SK-N-SH (cell line): ENCODE data around the gene CPN2.

Source experiments
- CHD2 ChIP-seq: fragments of 150-350 bp; IDR thresholded peaks from 2 replicates; pipeline ENCODE4 v1.6.1; 2018; ENCODE audit warnings: low read length; ENCODE audit not compliant: partially characterized antibody
- CTCF ChIP-seq: fragments of 200-600 bp; sonication (generic); IDR thresholded peaks from 2 replicates; pipeline ENCODE4 v1.6.1; 2017; ENCODE audit warnings: antibody characterized with exemption, mild to moderate bottlenecking, moderate library complexity
- GABPA ChIP-seq: IDR thresholded peaks from 2 replicates; pipeline ENCODE4 v1.4.0; 2012; ENCODE audit warnings: low read depth, mild to moderate bottlenecking
- MAX ChIP-seq: IDR thresholded peaks from 2 replicates; pipeline ENCODE4 v1.4.0; 2012; ENCODE audit warnings: low read depth
- NFIC ChIP-seq: IDR thresholded peaks from 2 replicates; pipeline ENCODE4 v1.4.0; 2012; ENCODE audit warnings: borderline replicate concordance
- POLR2AphosphoS5 ChIP-seq: IDR thresholded peaks from 2 replicates; pipeline ENCODE4 v1.6.1; 2012; ENCODE audit warnings: low read depth, low read length
- RAD21 ChIP-seq: IDR thresholded peaks from 2 replicates; pipeline ENCODE4 v1.6.1; 2012; ENCODE audit warnings: mild to moderate bottlenecking, low read length
- YY1 ChIP-seq: IDR thresholded peaks from 2 replicates; pipeline ENCODE4 v1.4.0; 2012; ENCODE audit warnings: low read depth, mild to moderate bottlenecking

- TF ChIP-seq GABPA: no peak
- TF ChIP-seq CTCF: no peak
- no peak for TF ChIP-seq CHD2
- TF ChIP-seq RAD21: no peak
- TF ChIP-seq POLR2AphosphoS5: no peak
- no peak for TF ChIP-seq MAX
- TF ChIP-seq NFIC: no peak
- no peak for TF ChIP-seq YY1
These were observed 9.4 kb upstream of the CPN2 start for GRCh38 chr3:194360568-194360967.
